ENCODE data around the gene PRLR.

DNA sequence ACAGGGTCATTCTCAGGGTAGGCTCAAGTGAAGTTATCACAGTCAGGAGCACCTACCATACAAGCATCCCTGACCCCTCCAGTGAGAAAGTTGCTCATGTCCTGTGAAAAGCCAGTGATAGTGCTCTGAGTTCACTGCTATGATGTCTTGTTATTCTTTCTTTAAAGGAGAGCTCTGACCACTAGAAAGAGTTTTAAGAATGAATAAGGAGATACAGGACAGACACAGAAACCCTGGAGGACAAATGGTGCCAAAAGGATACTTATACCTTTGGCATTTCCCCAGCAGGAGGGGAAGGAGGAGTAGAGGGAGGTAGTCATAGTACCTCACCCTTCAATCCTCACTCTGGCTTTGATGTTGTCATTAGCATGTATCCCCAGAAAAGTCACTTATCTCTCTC is 98.6 kb downstream of the PRLR start:
- TF ChIP-seq POLR2A (IDR thresholded peaks at IDR 0.05), result no peak
- TF ChIP-seq, protein P1, sequence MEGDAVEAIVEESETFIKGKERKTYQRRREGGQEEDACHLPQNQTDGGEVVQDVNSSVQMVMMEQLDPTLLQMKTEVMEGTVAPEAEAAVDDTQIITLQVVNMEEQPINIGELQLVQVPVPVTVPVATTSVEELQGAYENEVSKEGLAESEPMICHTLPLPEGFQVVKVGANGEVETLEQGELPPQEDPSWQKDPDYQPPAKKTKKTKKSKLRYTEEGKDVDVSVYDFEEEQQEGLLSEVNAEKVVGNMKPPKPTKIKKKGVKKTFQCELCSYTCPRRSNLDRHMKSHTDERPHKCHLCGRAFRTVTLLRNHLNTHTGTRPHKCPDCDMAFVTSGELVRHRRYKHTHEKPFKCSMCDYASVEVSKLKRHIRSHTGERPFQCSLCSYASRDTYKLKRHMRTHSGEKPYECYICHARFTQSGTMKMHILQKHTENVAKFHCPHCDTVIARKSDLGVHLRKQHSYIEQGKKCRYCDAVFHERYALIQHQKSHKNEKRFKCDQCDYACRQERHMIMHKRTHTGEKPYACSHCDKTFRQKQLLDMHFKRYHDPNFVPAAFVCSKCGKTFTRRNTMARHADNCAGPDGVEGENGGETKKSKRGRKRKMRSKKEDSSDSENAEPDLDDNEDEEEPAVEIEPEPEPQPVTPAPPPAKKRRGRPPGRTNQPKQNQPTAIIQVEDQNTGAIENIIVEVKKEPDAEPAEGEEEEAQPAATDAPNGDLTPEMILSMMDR (IDR thresholded peaks at IDR 0.05 in 8 of 11, conservative IDR thresholded peaks at IDR 0.05 in 3 of 11), result no peak
- TF ChIP-seq POLR2AphosphoS5 (IDR thresholded peaks at IDR 0.05), result no peak
